Nephron progenitor cell (in vitro differentiated cells): ENCODE results near the gene PITPNM1.
A peak's percentile ranks its signal among the peaks of the same experiment; 100 is the strongest.
"Not testable (repeated sequence)": the region's sequence is repeated elsewhere in the genome, so short reads cannot be mapped to it uniquely, and the experiment has no call there.

ENCODE experiments used
- DNase-seq: peaks from one replicate; pipeline ENCODE4 v3.0.0; 2021
- H3K27ac Mint-ChIP-seq: 2 replicates; pipeline ENCODE4 v1.8.0; 2021; ENCODE audit warnings: mild to moderate bottlenecking, moderate library complexity, mixed read lengths
- H3K27me3 Mint-ChIP-seq: 2 replicates; pipeline ENCODE4 v1.8.0; 2021; ENCODE audit warnings: mild to moderate bottlenecking, low read depth, mixed read lengths; ENCODE audit not compliant: poor library complexity
- H3K36me3 Mint-ChIP-seq: 2 replicates; pipeline ENCODE4 v1.8.0; 2021; ENCODE audit warnings: low read depth, mixed read lengths
- H3K4me1 Mint-ChIP-seq: 2 replicates; pipeline ENCODE4 v1.8.0; 2021; ENCODE audit warnings: mixed read lengths
- H3K4me3 Mint-ChIP-seq: 2 replicates; pipeline ENCODE4 v1.8.0; 2021; ENCODE audit warnings: mild to moderate bottlenecking, moderate library complexity, mixed read lengths
- H3K9me3 Mint-ChIP-seq: 2 replicates; pipeline ENCODE4 v1.8.0; 2021; ENCODE audit warnings: mild to moderate bottlenecking, moderate library complexity, mixed read lengths
- TF ChIP-seq, protein P1 (sequence below): fragments of 200-600 bp; sonication (generic); IDR thresholded peaks from 2 replicates; pipeline ENCODE4 v1.5.0; 2021; ENCODE audit warnings: antibody characterized with exemption

The PITPNM1 gene

DNA sequence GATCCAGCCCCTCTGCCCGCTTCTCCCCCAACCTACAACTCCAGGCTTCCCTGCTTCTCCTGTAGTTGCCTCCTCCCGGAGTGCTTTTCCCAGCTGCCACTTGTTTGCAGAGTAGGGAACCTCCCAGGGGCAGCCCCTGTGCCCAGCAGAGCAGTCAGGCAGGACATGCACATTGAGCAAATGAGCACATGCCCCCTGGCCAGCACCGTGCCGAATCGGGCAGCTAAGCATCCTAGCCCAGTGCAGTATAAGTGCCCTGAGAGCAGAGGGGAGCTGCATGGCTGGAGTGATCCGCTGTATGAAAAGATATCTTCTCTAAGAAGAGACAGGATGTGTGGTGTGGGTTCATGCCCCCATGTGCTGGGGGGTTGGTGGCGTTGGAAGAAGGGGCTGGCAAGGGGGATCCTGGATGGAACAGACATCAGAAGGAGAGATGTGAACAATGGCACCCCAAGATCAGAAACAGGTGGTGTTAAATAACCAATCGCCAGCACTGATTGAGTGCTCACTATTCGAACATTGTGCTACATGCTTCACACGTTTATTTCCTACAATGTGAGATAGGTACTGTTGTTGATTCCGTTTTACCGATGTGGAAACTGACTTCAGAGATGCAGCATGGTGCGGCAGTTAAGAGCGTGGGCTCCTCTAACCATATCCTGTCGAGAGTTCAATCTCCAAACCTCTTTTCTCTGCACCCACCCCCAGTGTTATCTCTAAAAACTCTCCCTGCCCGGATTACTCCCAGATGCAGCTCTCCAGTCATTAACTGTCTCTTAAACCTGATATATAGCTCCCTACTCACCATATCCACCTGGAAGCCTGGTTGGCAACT is 21.1 kb downstream of the PITPNM1 start:
- TF ChIP-seq, protein P1, sequence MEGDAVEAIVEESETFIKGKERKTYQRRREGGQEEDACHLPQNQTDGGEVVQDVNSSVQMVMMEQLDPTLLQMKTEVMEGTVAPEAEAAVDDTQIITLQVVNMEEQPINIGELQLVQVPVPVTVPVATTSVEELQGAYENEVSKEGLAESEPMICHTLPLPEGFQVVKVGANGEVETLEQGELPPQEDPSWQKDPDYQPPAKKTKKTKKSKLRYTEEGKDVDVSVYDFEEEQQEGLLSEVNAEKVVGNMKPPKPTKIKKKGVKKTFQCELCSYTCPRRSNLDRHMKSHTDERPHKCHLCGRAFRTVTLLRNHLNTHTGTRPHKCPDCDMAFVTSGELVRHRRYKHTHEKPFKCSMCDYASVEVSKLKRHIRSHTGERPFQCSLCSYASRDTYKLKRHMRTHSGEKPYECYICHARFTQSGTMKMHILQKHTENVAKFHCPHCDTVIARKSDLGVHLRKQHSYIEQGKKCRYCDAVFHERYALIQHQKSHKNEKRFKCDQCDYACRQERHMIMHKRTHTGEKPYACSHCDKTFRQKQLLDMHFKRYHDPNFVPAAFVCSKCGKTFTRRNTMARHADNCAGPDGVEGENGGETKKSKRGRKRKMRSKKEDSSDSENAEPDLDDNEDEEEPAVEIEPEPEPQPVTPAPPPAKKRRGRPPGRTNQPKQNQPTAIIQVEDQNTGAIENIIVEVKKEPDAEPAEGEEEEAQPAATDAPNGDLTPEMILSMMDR: no peak
- peaks cover 18% of the 10 kb centered on the region for H3K27me3 Mint-ChIP-seq
- peak overlapping the region; percentile 86 for H3K4me3 Mint-ChIP-seq
- H3K9me3 Mint-ChIP-seq: peaks cover 8% of the 10 kb centered on the region
- H3K27ac Mint-ChIP-seq: no peak overlapping the region
- H3K4me1 Mint-ChIP-seq: peaks cover 48% of the 10 kb centered on the region
- DNase-seq: no peak
- H3K36me3 Mint-ChIP-seq: peaks cover 15% of the 10 kb centered on the region

DNA sequence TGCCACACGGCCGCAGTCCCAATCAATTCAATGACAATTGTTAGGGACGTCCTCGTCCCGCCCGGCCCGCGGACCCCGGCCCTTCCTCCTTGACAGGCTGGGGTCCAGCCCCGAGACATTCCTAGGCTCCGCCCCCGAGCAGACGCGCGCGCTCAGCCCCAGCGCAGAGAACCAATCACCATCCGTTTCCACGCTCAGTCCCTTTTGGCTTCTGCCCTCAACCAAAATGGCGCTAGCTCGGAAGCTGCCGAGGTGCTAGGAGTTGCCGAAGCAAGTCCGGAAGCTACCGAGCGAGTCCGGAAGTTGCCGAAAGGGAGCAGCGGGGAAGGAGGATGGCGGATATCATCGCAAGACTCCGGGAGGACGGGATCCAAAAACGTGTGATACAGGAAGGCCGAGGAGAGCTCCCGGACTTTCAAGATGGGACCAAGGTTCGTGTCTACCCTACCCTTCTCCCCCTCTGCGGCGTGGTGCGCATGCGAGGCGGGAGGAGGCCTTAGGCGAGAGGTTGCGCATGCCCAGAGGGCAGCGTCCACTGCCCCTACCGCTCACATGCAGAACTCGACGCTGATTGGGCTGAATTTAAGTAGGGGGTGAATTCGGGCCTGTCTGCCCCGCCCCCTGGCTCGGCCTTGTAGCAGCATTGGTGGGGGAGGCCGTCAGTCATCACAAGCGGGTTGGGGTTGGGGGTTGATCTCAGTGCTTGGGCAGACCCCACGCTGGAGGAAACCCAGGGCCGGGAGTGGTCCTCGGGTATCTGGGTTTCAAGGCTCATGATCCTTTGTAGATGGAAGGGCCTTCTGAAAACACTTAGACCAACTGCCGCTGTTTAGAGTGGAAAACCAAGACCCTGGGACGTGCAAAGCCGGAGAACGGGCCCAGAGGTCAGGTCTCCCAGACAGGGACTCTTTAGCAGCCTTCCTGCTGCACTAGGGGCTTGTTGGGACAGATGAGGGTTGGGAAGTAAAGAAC is 22.1 kb downstream of the PITPNM1 start, which contains the start of gene AIP:
Gene AIP (plus strand): TSS at position 200 of the 972 bp plus-strand sequence. CDS start 133 bp downstream, at position 333.
- Mint-ChIP-seq H3K9me3 (peaks cover 8% of the 10 kb centered on the region), H3K27ac (peak within 1 kb of the TSS; percentile 90)

DNA sequence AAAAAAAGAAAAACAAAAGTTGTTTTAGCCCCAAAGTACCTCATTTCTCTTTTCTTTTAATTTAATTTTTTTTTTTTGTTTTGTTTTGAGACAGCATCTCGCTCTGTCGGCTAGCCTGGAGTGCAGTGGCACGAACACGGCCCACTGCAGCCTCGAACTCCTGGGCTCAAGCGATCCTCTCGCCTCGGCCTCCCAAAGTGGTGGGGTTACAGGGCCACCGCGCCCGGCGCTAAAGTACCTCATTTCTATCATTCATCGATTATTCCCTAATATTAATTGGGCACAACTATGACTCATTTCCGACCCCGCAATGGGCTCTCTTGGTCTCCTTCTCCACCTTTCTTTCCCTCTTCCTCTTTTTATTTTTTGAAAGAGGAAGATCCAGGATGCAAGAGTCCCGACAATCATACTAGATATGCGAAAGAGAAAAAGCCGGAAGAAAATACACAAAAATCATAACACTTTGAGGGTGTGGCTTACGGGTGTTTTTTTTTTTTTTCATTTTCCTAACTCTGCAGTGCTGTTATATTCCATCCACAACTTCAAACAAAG is 22.8 kb downstream of the PITPNM1 start:
- Mint-ChIP-seq H3K27me3 (peaks cover 24% of the 10 kb centered on the region), H3K4me1 (peaks cover 41% of the 10 kb centered on the region), H3K36me3 (peaks cover 7% of the 10 kb centered on the region), H3K9me3 (peaks cover 13% of the 10 kb centered on the region), H3K4me3 (peak overlapping the region; percentile 86), H3K27ac (no peak overlapping the region)
- no peak for DNase-seq
- TF ChIP-seq, protein P1: no peak

More for the DNA sequence above, 22.1 kb downstream of the PITPNM1 start, which contains the start of gene AIP:
- Mint-ChIP-seq H3K36me3 (peaks cover 14% of the 10 kb centered on the region), H3K4me3 (peak within 1 kb of the TSS; percentile 86), H3K27me3 (peaks cover 23% of the 10 kb centered on the region), H3K4me1 (peaks cover 48% of the 10 kb centered on the region)
- peak; percentile 99 for DNase-seq
- TF ChIP-seq, protein P1: no peak

DNA sequence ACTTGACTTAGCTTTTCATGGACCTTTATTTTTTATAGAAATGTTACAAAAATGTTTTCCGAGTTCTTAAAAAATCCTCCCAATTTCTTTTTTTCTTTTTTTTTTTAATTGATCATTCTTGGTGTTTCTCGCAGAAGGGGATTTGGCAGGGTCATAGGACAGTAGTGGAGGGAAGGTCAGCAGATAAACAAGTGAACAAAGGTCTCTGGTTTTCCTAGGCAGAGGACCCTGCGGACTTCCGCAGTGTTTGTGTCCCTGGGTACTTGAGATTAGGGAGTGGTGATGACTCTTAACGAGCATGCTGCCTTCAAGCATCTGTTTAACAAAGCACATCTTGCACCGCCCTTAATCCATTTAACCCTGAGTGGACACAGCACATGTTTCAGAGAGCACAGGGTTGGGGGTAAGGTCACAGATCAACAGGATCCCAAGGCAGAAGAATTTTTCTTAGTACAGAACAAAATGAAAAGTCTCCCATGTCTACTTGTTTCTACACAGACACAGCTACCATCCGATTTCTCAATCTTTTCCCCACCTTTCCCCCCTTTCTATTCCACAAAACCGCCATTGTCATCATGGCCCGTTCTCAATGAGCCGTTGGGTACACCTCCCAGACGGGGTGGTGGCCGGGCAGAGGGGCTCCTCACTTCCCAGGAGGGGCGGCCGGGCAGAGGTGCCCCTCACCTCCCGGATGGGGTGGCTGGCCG is 27.7 kb downstream of the PITPNM1 start:
- peaks cover 11% of the 10 kb centered on the region for H3K4me1 Mint-ChIP-seq
- DNase-seq, H3K4me3 Mint-ChIP-seq, H3K27ac Mint-ChIP-seq, H3K36me3 Mint-ChIP-seq: not testable (repeated sequence)
- peaks cover 21% of the 10 kb centered on the region for H3K27me3 Mint-ChIP-seq
- H3K9me3 Mint-ChIP-seq: peaks cover 19% of the 10 kb centered on the region

DNA sequence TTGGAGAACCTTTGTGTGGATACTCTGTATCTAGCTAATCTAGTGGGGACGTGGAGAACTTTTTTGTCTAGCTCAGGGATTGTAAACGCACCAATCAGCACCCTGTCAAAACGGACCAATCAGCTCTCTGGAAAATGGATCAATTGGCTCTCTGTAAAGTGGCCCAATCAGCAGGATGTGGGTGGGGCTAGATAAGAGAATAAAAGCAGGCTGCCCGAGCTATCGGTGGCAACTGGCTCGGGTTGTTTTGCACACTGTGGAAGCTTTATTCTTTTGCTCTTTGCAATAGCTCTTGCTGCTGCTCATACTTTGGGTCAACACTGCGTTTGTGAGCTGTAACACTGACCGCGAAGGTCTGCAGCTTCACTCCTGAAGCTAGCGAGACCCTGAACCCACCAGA is 28.5 kb downstream of the PITPNM1 start:
- H3K36me3 Mint-ChIP-seq, DNase-seq, H3K27ac Mint-ChIP-seq, H3K4me3 Mint-ChIP-seq, H3K4me1 Mint-ChIP-seq: not testable (repeated sequence)
- H3K27me3 Mint-ChIP-seq: peaks cover 22% of the 10 kb centered on the region
- H3K9me3 Mint-ChIP-seq: peaks cover 19% of the 10 kb centered on the region

DNA sequence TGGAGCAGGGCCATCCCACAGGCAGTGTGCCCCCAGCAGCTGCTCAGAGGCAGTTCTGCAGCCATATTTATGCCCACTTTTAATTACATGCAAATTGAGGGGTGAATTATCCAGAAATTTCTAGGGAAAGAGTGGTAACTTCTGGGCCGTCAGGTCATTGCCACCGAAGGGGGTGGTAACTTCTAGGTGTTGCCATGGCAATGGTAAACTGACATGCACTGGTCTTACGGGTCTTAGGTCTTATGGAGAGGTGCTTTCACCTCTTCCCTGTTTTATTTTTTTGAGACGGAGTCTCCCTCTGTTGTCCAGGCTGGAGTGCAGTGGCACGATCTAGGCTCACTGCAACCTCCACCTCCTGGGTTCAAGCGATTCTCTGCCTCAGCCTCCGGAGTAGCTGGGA is 32.3 kb downstream of the PITPNM1 start:
- Mint-ChIP-seq H3K27ac (no peak overlapping the region), H3K4me1 (peaks cover 21% of the 10 kb centered on the region), H3K36me3 (no peaks in the 10 kb centered on the region), H3K9me3 (peaks cover 14% of the 10 kb centered on the region), H3K27me3 (peaks cover 12% of the 10 kb centered on the region), H3K4me3 (no peak overlapping the region)
- DNase-seq: no peak
- TF ChIP-seq, protein P1: no peak
